Heart left ventricle (tissue), 13 donors: ENCODE data around the gene PDHB.

Experiments used
- CTCF ChIP-seq, 12 donors: fragments of 200-600 bp; sonication (generic) in 4 of 12; IDR thresholded peaks; one replicate each; pipeline versions ENCODE4 v1.5.0 to v1.8.0; 2018 to 2022; ENCODE audit warnings: antibody characterized with exemption in 12 of 12, mild to moderate bottlenecking in 5 of 12
- POLR2A ChIP-seq, 2 donors: fragments of 450-650 bp; IDR thresholded peaks; one replicate each; pipeline ENCODE4 v1.6.1; 2017; ENCODE audit warnings: antibody characterized with exemption in 2 of 2, mild to moderate bottlenecking in 2 of 2, moderate library complexity in 2 of 2
- donor health status: ischemic (EF 13 %, LVEDD 7.1; RV severe dilation, severe dysfunction).
- donor health status: DM: no; HTN: yes; CAD: no.
- donor health status: DM: no; HTN: no; CAD: no.
- donor health status: ischemic (EF 25% LVEDD 6.9; RV normal size, moderate dysfunction).
- donor health status: ischemic (EF 25% LVEDD 5.7; RV mildly dilated, moderate dysfunction).
- donor health status: ischemic (EF 35%, LVEDD 5.7; RV mildly dilated, moderate dysfunction).
- donor health status: nonischemic (EF 11% LVEDD 7.7; RV severe dilation, severe dysfunction).
- donor health status: DM: yes; HTN: yes; CAD: no.
- donor health status: PGD.
- donor health status: ischemic (EF 29% LVEDD 5.4; RV normal size, mild dysfunction).
- donor health status: nonischemic (EF 23%, LVEDD 6.1; RV moderate dilation, normal function).

GRCh38 chr3:58394339-58394738, 39.3 kb downstream of the PDHB start:
- no peak for TF ChIP-seq CTCF (IDR thresholded peaks at IDR 0.05)
- no peak for TF ChIP-seq POLR2A (IDR thresholded peaks at IDR 0.05)
